ENCODE data around the gene LRRC71. TPM values are rescaled to one million over a fixed set of nuclear protein-coding genes. Genes with fewer than 3 reads are reported as not detected.

The LRRC71 gene
- total and polyA plus RNA-seq, 10 of the 15 experiments (the other 5 are each of a cell fraction or from before 2014, with no cell fraction given), result not detected

DNA sequence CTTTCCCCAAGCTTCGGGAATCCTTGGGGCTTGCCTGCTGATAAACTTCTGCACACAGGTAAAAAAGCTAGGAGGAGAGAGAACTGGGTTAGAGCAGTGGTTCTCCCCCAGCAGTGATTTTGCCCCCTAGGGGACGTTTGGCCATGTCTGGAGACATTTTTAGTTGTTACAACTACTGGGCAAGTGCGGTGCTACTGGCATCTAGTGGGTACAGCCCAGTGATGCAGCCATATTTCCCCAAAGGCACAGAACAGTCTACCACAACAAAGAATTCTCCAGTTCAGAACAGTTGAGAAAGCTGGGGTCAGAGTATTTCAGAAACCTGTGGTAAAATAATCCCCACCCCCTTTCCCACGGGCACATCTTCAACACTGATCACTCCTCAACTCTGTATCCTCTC, 41.3 kb downstream of the LRRC71 start:
- H3K9me3 ChIP-seq (replicated peaks; ENCODE audit: control insufficient read depth, insufficient read depth, low read length), result no peaks in the 10 kb centered on the region
- no peak for DNase-seq (ENCODE audit: low read depth, low spot score)
- no peak overlapping the region for H2AFZ ChIP-seq (ENCODE audit: control insufficient read depth, low read depth, low read length)
- no peak overlapping the region for H3K27ac ChIP-seq (ENCODE audit: control insufficient read depth, insufficient read depth)
- H3K4me1 ChIP-seq (ENCODE audit: control insufficient read depth, insufficient read depth, low read length), result peaks cover 3% of the 10 kb centered on the region
- TF ChIP-seq RAD21 (IDR thresholded peaks at IDR 0.05; ENCODE audit: insufficient read depth, low read depth, low read length) (peak; percentile 36; the same call in 1 of the 2 replicates), NFXL1 (IDR thresholded peaks at IDR 0.05; ENCODE audit: borderline replicate concordance) (no peak), ZNF24 (IDR thresholded peaks at IDR 0.05) (no peak), YY1 (IDR thresholded peaks at IDR 0.05; ENCODE audit: low read depth, low read length) (peak; percentile 40; the same call in 1 of the 2 replicates), SMC3 (IDR thresholded peaks at IDR 0.05; ENCODE audit: borderline replicate concordance, low read length) (peak; percentile 29; the same call in 1 of the 2 replicates), CTCF (IDR thresholded peaks at IDR 0.05 in 2 of 3, conservative IDR thresholded peaks at IDR 0.05 in 1 of 3; ENCODE audit: control insufficient read depth in 2 of 3, extremely low read depth in 1 of 3, insufficient read depth in 1 of 3, low read depth in 3 of 3, low read length in 3 of 3) (peak; percentile 47 to 59 (median 53)), HDAC6 (IDR thresholded peaks at IDR 0.05; ENCODE audit: unreplicated experiment) (no peak)
- peaks cover 2 to 3% of the 10 kb centered on the region in 2 experiments; a peak in 2 of 4 replicates for H3K36me3 ChIP-seq (ENCODE audit: control insufficient read depth in 2 of 2, insufficient read depth in 2 of 2, low read length in 1 of 2)
- BruUV-seq (replicated peaks), result no TSS peak
- no peak overlapping the region for H3K4me3 ChIP-seq
- H3K27me3 ChIP-seq (replicated peaks in 1 of 2; ENCODE audit: control insufficient read depth in 2 of 2, insufficient read depth in 2 of 2, low read length in 1 of 2), result no peaks in the 10 kb centered on the region; a peak in 1 of 4 replicates
- ChIA-PET RAD21 (ENCODE audit: unreplicated experiment) (no interaction called here), POLR2A (interaction anchor here (0.5 kb wide), 1 partner anchor 42 kb away, joined by 4 read pairs; no protein-coding TSS in a partner anchor), SMC1A (ENCODE audit: uncharacterized antibody, unreplicated experiment) (no interaction called here), CTCF (interaction anchor here (0.6 to 2.3 kb wide), 3 partner anchors 113 to 445 kb away, joined by 3 to 9 read pairs (median 4); no protein-coding TSS in a partner anchor)
- no peak overlapping the region for H3K9ac ChIP-seq (ENCODE audit: control insufficient read depth, insufficient read depth, low read length)
- peak; percentile 86 for ATAC-seq
- no peak for FAIRE-seq
- H3K4me2 ChIP-seq (ENCODE audit: control insufficient read depth, insufficient read depth), result no peak overlapping the region
- WGBS (ENCODE audit: insufficient coverage, insufficient replicate concordance, low lambda C conversion rate, missing lambda C conversion rate), result 28% methylated on average over 4 of the region's 4 CpGs
- no peaks in the 10 kb centered on the region for H4K20me1 ChIP-seq (ENCODE audit: control insufficient read depth, insufficient read depth)
- H3K79me2 ChIP-seq (ENCODE audit: control insufficient read depth, insufficient read depth, low read length), result no peaks in the 10 kb centered on the region
- intact Hi-C loops (cut with micrococcal nuclease; ENCODE audit: unreplicated experiment) (loop anchor here (1.0 kb wide), 1 partner anchor 69 kb away; no protein-coding TSS in a partner anchor), in situ Hi-C loops (cut with MboI) (no loop called here)

Data from GM12878 (cell line).